SIG-M5 treated with dmso at 0.1 percent for 504 hours (cell line): ENCODE measurements around the gene C16orf90.
"Not testable (repeated sequence)": the region's sequence is repeated elsewhere in the genome, so short reads cannot be mapped to it uniquely, and the experiment has no call there.

Experiments
- DNase-seq: peaks from one replicate; lab custom pipeline; 2025; ENCODE audit not compliant: unreplicated experiment; lab: John Stamatoyannopoulos, UW

Gene C16orf90

GRCh38 chr16:3495176-3495575 is at the start of gene C16orf90:
Gene C16orf90 (minus strand): TSS chr16:3495489. CDS start chr16:3495421, 68 bp downstream.
- no peak for DNase-seq

GRCh38 chr16:3542601-3543373 is 47.5 kb upstream of the C16orf90 start:
- no peak for DNase-seq

GRCh38 chr16:3541527-3542155 is 46.4 kb upstream of the C16orf90 start:
- DNase-seq: no peak

GRCh38 chr16:3538222-3538621 is 42.9 kb upstream of the C16orf90 start:
- DNase-seq: no peak

GRCh38 chr16:3536851-3537250 is 41.6 kb upstream of the C16orf90 start:
- DNase-seq: no peak

- DNase-seq: no peak
These were observed 41.0 kb upstream of the C16orf90 start for GRCh38 chr16:3536271-3536731.

GRCh38 chr16:3534126-3534525 is 38.8 kb upstream of the C16orf90 start:
- DNase-seq: no peak

- no peak for DNase-seq
These were observed 37.5 kb upstream of the C16orf90 start for GRCh38 chr16:3532741-3533140.

GRCh38 chr16:3530371-3530914 is 35.2 kb upstream of the C16orf90 start:
- no peak for DNase-seq

- DNase-seq: no peak
These were observed 33.9 kb upstream of the C16orf90 start for GRCh38 chr16:3529175-3529574.

- DNase-seq: no peak
These were observed 33.1 kb upstream of the C16orf90 start for GRCh38 chr16:3528406-3528805.

GRCh38 chr16:3527216-3527829 is 32.0 kb upstream of the C16orf90 start:
- not testable (repeated sequence) for DNase-seq

GRCh38 chr16:3525951-3526350 is 30.7 kb upstream of the C16orf90 start:
- DNase-seq: no peak

GRCh38 chr16:3523281-3523680 is 28.0 kb upstream of the C16orf90 start:
- no peak for DNase-seq

GRCh38 chr16:3520841-3521240 is 25.6 kb upstream of the C16orf90 start:
- no peak for DNase-seq

- no peak for DNase-seq
These were observed 25.1 kb upstream of the C16orf90 start for GRCh38 chr16:3520413-3520812.

GRCh38 chr16:3519581-3519980 is 24.3 kb upstream of the C16orf90 start:
- DNase-seq: no peak

- no peak for DNase-seq
These were observed 23.7 kb upstream of the C16orf90 start for GRCh38 chr16:3518986-3519348.

- DNase-seq: no peak
These were observed 23.1 kb upstream of the C16orf90 start for GRCh38 chr16:3518292-3518985.

- DNase-seq: no peak
These were observed 20.6 kb upstream of the C16orf90 start for GRCh38 chr16:3515897-3516296.

GRCh38 chr16:3514621-3515020 is 19.3 kb upstream of the C16orf90 start:
- DNase-seq: no peak
